GM12878 (cell line): ENCODE measurements around the gene TAOK2. TPM values are rescaled to one million over a fixed set of nuclear protein-coding genes. Genes with fewer than 3 reads are reported as not detected.

Source experiments
- ATAC-seq: fragments of 200-7000 bp; cut with Tn5 transposase; 3 replicates; pipeline ENCODE4 v1.9.1; 2020; ENCODE audit warnings: mild to moderate bottlenecking, moderate library complexity
- BruUV-seq: library from RNA; stranded (reverse); fragments of 400-500 nt; replicated peaks from 2 replicates; lab custom pipeline; 2021; lab: Mats Ljungman, UMichigan
- CTCF ChIA-PET: fragments of 300-600 bp; sonication (Branson Sonifier 250); formaldehyde crosslinking; extraction: SDS; loops from one replicate; lab custom pipeline; 2021; ENCODE audit warnings: inconsistent platforms; lab: Yijun Ruan, JAX
- POLR2A ChIA-PET: fragments of 350-600 bp; formaldehyde crosslinking; extraction: SDS; loops from one replicate; lab custom pipeline; 2021; ENCODE audit warnings: inconsistent platforms; lab: Charles Lee
- RAD21 ChIA-PET: fragments of 300-600 bp; sonication (Branson Sonifier 250); formaldehyde crosslinking; loops from one replicate; lab custom pipeline; 2023; ENCODE audit warnings: antibody characterized with exemption; ENCODE audit not compliant: unreplicated experiment; lab: Charles Lee
- SMC1A ChIA-PET: fragments of 300-600 bp; sonication (Branson Sonifier 250); formaldehyde crosslinking; loops from one replicate; lab custom pipeline; 2023; ENCODE audit not compliant: unreplicated experiment, uncharacterized antibody; lab: Charles Lee
- DNase-seq: peaks from one replicate; pipeline ENCODE4 v3.0.0-alpha.2; 2011; ENCODE audit warnings: low read depth, low spot score
- FAIRE-seq: peaks from 3 replicates; lab custom pipeline; 2011; peaks lifted over from hg19 to GRCh38; lab: Jason Lieb, UNC
- H2AFZ ChIP-seq: 2 replicates; pipeline ENCODE4 v1.6.0; 2011; ENCODE audit warnings: low read depth, low read length, control low read depth; ENCODE audit not compliant: control insufficient read depth
- H3K27ac ChIP-seq: 2 replicates; pipeline ENCODE4 v1.5.1; 2011; ENCODE audit warnings: control low read depth; ENCODE audit not compliant: control insufficient read depth, insufficient read depth
- H3K27me3 ChIP-seq, 2 experiments: replicated peaks in 1 of 2; 2 replicates each; pipeline versions ENCODE4 v1.6.0 to v1.6.1; 2011; ENCODE audit warnings: low read length in 1 of 2; ENCODE audit not compliant: control insufficient read depth in 2 of 2, insufficient read depth in 2 of 2
- H3K36me3 ChIP-seq, 2 experiments: 2 replicates each; pipeline ENCODE4 v1.5.1; 2011; ENCODE audit warnings: low read length in 1 of 2; ENCODE audit not compliant: control insufficient read depth in 2 of 2, insufficient read depth in 2 of 2
- H3K4me1 ChIP-seq: 2 replicates; pipeline ENCODE4 v1.6.1; 2011; ENCODE audit warnings: mild to moderate bottlenecking, low read length, moderate library complexity, mixed read lengths; ENCODE audit not compliant: control insufficient read depth, insufficient read depth
- H3K4me2 ChIP-seq: 2 replicates; pipeline ENCODE4 v1.6.0; 2011; ENCODE audit warnings: control low read depth; ENCODE audit not compliant: control insufficient read depth, insufficient read depth
- H3K4me3 ChIP-seq: fragments of 200-600 bp; sonication (generic); 2 replicates; pipeline ENCODE4 v1.5.1; 2016
- H3K79me2 ChIP-seq: 2 replicates; pipeline ENCODE4 v1.6.0; 2011; ENCODE audit warnings: low read length; ENCODE audit not compliant: control insufficient read depth, insufficient read depth
- H3K9ac ChIP-seq: 2 replicates; pipeline ENCODE4 v1.8.0; 2011; ENCODE audit warnings: low read length, control low read depth, mixed read lengths; ENCODE audit not compliant: control insufficient read depth, insufficient read depth
- H3K9me3 ChIP-seq: replicated peaks from 3 replicates; pipeline ENCODE4 v1.5.1; 2011; ENCODE audit warnings: mild to moderate bottlenecking, low read length; ENCODE audit not compliant: control insufficient read depth, insufficient read depth
- H4K20me1 ChIP-seq: 2 replicates; pipeline ENCODE4 v1.6.0; 2011; ENCODE audit not compliant: control insufficient read depth, insufficient read depth
- ATF3 ChIP-seq: IDR thresholded peaks from 2 replicates; pipeline ENCODE4 v1.6.1; 2011; ENCODE audit warnings: low read depth, mild to moderate bottlenecking, low read length, moderate library complexity, borderline replicate concordance; ENCODE audit errors: extremely low read depth
- BCL3 ChIP-seq: IDR thresholded peaks from 2 replicates; pipeline ENCODE4 v1.6.1; 2011; ENCODE audit warnings: borderline replicate concordance, low read depth, mild to moderate bottlenecking, moderate library complexity, low read length; ENCODE audit not compliant: insufficient read depth, poor library complexity, severe bottlenecking
- EP300 ChIP-seq, 2 experiments: fragments of 150-350 bp in 1 of 2; IDR thresholded peaks; 2 replicates each; pipeline ENCODE4 v1.6.1; 2011 to 2012; ENCODE audit warnings: low read depth in 2 of 2, low read length in 2 of 2, borderline replicate concordance in 1 of 2, improper control_type of control experiment in 1 of 2, inconsistent platforms in 1 of 2; ENCODE audit not compliant: control insufficient read depth in 1 of 2
- FOS ChIP-seq: IDR thresholded peaks from 3 replicates; pipeline ENCODE4 v1.6.1; 2011; ENCODE audit warnings: borderline replicate concordance; ENCODE audit not compliant: insufficient read length; ENCODE audit errors: extremely low read depth
- FOXM1 ChIP-seq: IDR thresholded peaks from 2 replicates; pipeline ENCODE4 v1.6.1; 2012; ENCODE audit warnings: low read depth, mild to moderate bottlenecking, inconsistent platforms, low read length, moderate library complexity
- IRF5 ChIP-seq: fragments of 450-650 bp; IDR thresholded peaks from 2 replicates; pipeline ENCODE4 v1.6.1; 2017; ENCODE audit warnings: borderline replicate concordance
- KDM1A ChIP-seq: fragments of 200-600 bp; sonication (generic); IDR thresholded peaks from 2 replicates; pipeline ENCODE4 v1.6.1; 2016; ENCODE audit warnings: borderline replicate concordance
- PAX5 ChIP-seq: IDR thresholded peaks from 2 replicates; pipeline ENCODE4 v1.6.1; 2011; ENCODE audit warnings: low read depth, low read length, borderline replicate concordance
- POLR2AphosphoS2 ChIP-seq: IDR thresholded peaks from 2 replicates; pipeline ENCODE4 v1.6.1; 2011; ENCODE audit warnings: low read depth, mild to moderate bottlenecking, low read length, improper control_type of control experiment, moderate library complexity
- RAD51 ChIP-seq: fragments of 450-650 bp; IDR thresholded peaks from 2 replicates; pipeline ENCODE4 v1.6.1; 2016; ENCODE audit warnings: moderate library complexity, mild to moderate bottlenecking, inconsistent platforms
- ZBED1 ChIP-seq: IDR thresholded peaks from 2 replicates; pipeline ENCODE4 v1.6.1; 2016; ENCODE audit warnings: borderline replicate concordance
- WGBS: methylation state at CpG from one replicate; pipeline ENCODE4 v1.1.6; 2016; ENCODE audit warnings: low lambda C conversion rate; ENCODE audit not compliant: insufficient replicate concordance, insufficient coverage; ENCODE audit errors: missing lambda C conversion rate; 5-methylcytosine and 5-hydroxymethylcytosine counted together
- in situ Hi-C: fragments of 300-500 bp; cut with MboI; formaldehyde crosslinking; loops from 9 replicates; pipeline ENCODE4 v1.14.3; 2018; ENCODE audit warnings: mixed read lengths
- intact Hi-C: fragments of 100-400 bp; cut with micrococcal nuclease; formaldehyde crosslinking; loops from one replicate; pipeline ENCODE4 v1.14.2; 2022; ENCODE audit not compliant: unreplicated experiment
- polyA plus RNA-seq, 11 experiments: library from polyadenylated mRNA; depleted of rRNA in 4 of 11; unstranded in 6 of 11; stranded (reverse) in 5 of 11; fragments of >200 nt; fragmentation: Nextera tagmentation in 4 of 11; fragmentation: Illumina TruSeq in 1 of 11; extraction: Ambion mirVana in 4 of 11; extraction: Trizol in 1 of 11; gene quantifications; 1 replicate in 1 of 11; 2 replicates in 10 of 11; pipeline versions ENCODE4 v1.2.1 to v1.2.3, GENCODE V29; 2011 to 2016; ENCODE audit warnings: inconsistent platforms in 2 of 11, missing spikeins in 2 of 11, low read depth in 1 of 11
- total RNA-seq, 4 experiments: library from RNA; depleted of rRNA in 3 of 4; stranded (reverse); fragments of >200 nt in 3 of 4; fragmentation: Illumina TruSeq in 1 of 4; extraction: Trizol in 1 of 4; gene quantifications; 2 replicates each; pipeline versions ENCODE4 v1.2.1 to v1.2.3, GENCODE V29; 2013 to 2021
- TF ChIP-seq, protein P1 (sequence below): fragments of 450-650 bp; formaldehyde crosslinking; IDR thresholded peaks from 2 replicates; pipeline ENCODE4 v1.5.0; 2022; ENCODE audit warnings: mild to moderate bottlenecking, missing genetic modification characterization

TAOK2 gene
- total and polyA plus RNA-seq, 10 of the 15 experiments (the other 5 are each of a cell fraction or from before 2014, with no cell fraction given) = 0.14 to 40.2 (median 11.6) TPM

- TSS peak; percentile 66 for BruUV-seq
- intact Hi-C loops (loop anchor here (2.0 kb wide), 1 partner anchor 179 kb away; the partner anchor contains the start of gene PAGR1), in situ Hi-C loops (no loop called here)
- ChIA-PET CTCF (interaction anchor here (0.7 to 1.9 kb wide), 6 partner anchors 10 to 168 kb away, joined by 3 to 6 read pairs (median 4); partner anchors contain the start of genes TAOK2 and TMEM219), RAD21 (interaction anchor here (1.4 kb wide), 1 partner anchor 23 kb away, joined by 5 read pairs; no protein-coding TSS in a partner anchor), SMC1A (interaction anchor here (0.6 to 1.3 kb wide), 3 partner anchors 23 to 180 kb away, joined by 3 read pairs; partner anchors contain the start of genes PAGR1, TAOK2 and TMEM219), POLR2A (interaction anchor here (0.6 to 2.8 kb wide), 7 partner anchors 21 to 612 kb away, joined by 3 to 16 read pairs (median 5); partner anchors contain the start of genes KCTD13, TAOK2 and TMEM219)
- Histone ChIP-seq H3K4me3 (peak within 1 kb of the TSS; percentile 81), H3K36me3 (peaks cover 8 to 12% of the 10 kb centered on the region in 2 experiments), H3K9ac (peak within 1 kb of the TSS; percentile 88), H3K9me3 (no peaks in the 10 kb centered on the region), H3K27me3 (no peaks in the 10 kb centered on the region), H3K27ac (peak within 1 kb of the TSS; percentile 91), H3K4me1 (peaks cover 9% of the 10 kb centered on the region), H4K20me1 (no peaks in the 10 kb centered on the region), H3K4me2 (peak within 1 kb of the TSS; percentile 95), H3K79me2 (peaks cover 19% of the 10 kb centered on the region), H2AFZ (peak within 1 kb of the TSS; percentile 98)
- ATAC-seq (peak; percentile 96), FAIRE-seq (peak; percentile 96), DNase-seq (peak; percentile 88)
- WGBS = 1% methylated on average over 65 of the region's 65 CpGs
- TF ChIP-seq FOS (no peak), IRF5 (no peak), ZBED1 (no peak), FOXM1 (no peak), RAD51 (peak; percentile 73), POLR2AphosphoS2 (peak; percentile 76), ATF3 (0 out of 2 replicates have a peak, but pooled peaks have one; percentile 4), BCL3 (no peak), KDM1A (no peak), EP300 (IDR thresholded peaks at IDR 0.05; ENCODE audit: borderline replicate concordance in 1 of 2, control insufficient read depth in 1 of 2, low read depth in 2 of 2, low read length in 2 of 2) (0 out of 4 replicates have a peak, but pooled peaks of 1 of the 2 experiments have one; percentile 6), PAX5 (peak; percentile 36; the same call in 1 of the 2 replicates)
- TF ChIP-seq, protein P1, sequence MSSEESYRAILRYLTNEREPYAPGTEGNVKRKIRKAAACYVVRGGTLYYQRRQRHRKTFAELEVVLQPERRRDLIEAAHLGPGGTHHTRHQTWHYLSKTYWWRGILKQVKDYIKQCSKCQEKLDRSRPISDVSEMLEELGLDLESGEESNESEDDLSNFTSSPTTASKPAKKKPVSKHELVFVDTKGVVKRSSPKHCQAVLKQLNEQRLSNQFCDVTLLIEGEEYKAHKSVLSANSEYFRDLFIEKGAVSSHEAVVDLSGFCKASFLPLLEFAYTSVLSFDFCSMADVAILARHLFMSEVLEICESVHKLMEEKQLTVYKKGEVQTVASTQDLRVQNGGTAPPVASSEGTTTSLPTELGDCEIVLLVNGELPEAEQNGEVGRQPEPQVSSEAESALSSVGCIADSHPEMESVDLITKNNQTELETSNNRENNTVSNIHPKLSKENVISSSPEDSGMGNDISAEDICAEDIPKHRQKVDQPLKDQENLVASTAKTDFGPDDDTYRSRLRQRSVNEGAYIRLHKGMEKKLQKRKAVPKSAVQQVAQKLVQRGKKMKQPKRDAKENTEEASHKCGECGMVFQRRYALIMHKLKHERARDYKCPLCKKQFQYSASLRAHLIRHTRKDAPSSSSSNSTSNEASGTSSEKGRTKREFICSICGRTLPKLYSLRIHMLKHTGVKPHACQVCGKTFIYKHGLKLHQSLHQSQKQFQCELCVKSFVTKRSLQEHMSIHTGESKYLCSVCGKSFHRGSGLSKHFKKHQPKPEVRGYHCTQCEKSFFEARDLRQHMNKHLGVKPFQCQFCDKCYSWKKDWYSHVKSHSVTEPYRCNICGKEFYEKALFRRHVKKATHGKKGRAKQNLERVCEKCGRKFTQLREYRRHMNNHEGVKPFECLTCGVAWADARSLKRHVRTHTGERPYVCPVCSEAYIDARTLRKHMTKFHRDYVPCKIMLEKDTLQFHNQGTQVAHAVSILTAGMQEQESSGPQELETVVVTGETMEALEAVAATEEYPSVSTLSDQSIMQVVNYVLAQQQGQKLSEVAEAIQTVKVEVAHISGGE (CRISPR knock-in tag) = no peak
Measured at GRCh38 chr16:29995911-29996765, 22.5 kb downstream of the TAOK2 start, which contains the start of gene INO80E. Gene INO80E (plus strand): TSS chr16:29996241. CDS start chr16:29996311, 70 bp downstream.
